Activated T-cell treated with anti-CD3 and anti-CD28 coated beads, Interleukin-2, amount 50 U/mL, for 48 hours (primary cell): ENCODE results near the gene IL12RB1.
"Not testable (repeated sequence)": the region's sequence is repeated elsewhere in the genome, so short reads cannot be mapped to it uniquely, and the experiment has no call there.

Experiments used
- DNase-seq, 2 experiments: peaks; one replicate each; pipeline ENCODE4 v3.0.0-alpha.2; 2020

IL12RB1 gene

GRCh38 chr19:18044825-18045304 lies 41.9 kb downstream of the IL12RB1 start:
- peak; percentile 91 to 92 for DNase-seq

- DNase-seq, result no peak
Measured at GRCh38 chr19:18043676-18044075, 43.1 kb downstream of the IL12RB1 start.

- no peak for DNase-seq
Measured at GRCh38 chr19:18041054-18041453, 45.7 kb downstream of the IL12RB1 start.

DNA sequence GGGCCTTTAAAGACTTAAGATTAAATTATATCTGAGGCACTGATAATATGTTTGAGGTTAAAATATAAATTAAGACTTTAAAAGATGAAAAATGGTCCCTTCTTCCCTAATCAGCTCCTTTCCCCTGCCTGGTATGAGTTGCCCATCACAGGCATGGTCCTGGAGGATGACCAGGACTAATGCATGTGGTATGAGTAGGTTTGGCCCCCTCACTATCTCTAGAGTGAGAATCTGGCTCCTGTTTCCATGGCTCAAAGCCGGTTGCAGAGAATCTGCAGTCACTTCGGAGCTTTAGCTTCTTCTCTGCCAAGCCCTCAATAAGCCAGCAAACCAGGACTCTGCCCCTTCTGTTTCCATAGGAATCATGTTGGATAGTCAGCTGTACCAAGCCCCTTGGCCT lies 54.6 kb downstream of the IL12RB1 start:
- DNase-seq, result not testable (repeated sequence)

DNA sequence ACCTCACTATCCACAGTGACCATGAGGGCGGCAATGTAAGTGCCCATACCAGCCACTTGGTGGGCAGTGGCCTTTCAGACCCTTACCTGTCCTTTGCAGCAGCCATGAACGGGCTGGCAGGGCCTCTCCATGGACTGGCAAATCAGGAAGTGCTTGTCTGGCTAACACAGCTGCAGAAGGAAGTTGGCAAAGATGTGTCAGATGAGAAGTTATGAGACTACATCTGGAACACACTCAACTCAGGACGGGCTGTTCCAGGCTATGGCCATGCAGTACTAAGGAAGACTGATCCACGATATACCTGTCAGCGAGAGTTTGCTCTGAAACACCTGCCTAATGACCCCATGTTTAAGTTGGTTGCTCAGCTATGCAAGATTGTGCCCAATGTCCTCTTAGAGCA lies 55.3 kb downstream of the IL12RB1 start:
- DNase-seq, result not testable (repeated sequence)

- DNase-seq, result no peak
Measured at GRCh38 chr19:18029617-18030338, 57.0 kb downstream of the IL12RB1 start.

DNA sequence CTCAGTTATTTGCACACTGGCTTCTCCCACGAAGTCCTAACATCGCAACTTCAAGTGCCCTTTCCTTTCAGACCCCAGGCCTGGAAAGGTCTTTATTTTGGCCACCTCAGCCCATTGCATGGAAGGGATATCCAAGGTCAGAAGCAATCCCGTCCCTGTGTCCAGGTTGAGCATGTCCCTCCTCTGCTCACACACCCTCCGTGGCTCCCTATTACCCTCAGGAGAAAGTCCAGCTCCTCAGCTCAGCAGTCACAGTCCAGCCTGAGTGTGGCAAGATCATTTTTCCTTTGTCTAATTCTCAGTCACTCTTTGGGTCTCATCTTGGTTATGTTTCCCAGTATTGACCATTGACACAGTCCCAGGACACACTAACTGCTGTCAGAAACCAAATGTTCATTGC lies 59.6 kb downstream of the IL12RB1 start:
- DNase-seq, result no peak

DNA sequence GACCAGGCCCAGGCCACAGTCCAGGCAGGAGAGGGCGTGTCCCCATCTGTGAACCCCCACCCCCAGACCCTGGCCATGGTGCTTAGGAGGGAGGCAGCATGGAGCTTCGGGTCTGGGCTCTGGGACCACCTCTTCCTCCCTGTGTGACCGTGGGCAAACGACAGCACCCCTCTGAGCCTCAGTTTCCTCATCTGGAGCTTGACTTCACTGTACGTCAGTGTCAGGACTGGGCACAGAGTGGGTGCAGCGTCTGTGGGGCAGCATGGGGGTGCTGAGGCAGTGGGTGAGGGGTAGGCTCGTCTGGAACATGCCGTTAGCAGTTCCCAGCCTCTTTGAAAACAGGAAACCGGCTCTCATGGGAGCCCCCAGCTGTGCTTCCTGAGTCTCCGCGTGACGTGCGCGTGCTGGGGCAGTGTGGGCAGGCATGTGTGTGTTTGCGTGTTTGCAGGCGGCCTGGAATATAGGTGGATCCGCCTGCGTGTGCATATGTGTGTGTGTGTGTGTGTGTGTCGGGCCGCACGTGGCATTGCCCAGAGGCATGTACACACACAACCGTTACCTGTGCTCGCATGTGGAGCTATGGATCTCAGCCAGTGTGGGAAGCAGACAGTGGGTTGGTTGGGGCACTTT lies 63.0 kb downstream of the IL12RB1 start:
- peak; percentile 63 to 67 for DNase-seq

GRCh38 chr19:18021121-18021755 lies 65.5 kb downstream of the IL12RB1 start:
- DNase-seq, result peak; percentile 64 to 72

DNA sequence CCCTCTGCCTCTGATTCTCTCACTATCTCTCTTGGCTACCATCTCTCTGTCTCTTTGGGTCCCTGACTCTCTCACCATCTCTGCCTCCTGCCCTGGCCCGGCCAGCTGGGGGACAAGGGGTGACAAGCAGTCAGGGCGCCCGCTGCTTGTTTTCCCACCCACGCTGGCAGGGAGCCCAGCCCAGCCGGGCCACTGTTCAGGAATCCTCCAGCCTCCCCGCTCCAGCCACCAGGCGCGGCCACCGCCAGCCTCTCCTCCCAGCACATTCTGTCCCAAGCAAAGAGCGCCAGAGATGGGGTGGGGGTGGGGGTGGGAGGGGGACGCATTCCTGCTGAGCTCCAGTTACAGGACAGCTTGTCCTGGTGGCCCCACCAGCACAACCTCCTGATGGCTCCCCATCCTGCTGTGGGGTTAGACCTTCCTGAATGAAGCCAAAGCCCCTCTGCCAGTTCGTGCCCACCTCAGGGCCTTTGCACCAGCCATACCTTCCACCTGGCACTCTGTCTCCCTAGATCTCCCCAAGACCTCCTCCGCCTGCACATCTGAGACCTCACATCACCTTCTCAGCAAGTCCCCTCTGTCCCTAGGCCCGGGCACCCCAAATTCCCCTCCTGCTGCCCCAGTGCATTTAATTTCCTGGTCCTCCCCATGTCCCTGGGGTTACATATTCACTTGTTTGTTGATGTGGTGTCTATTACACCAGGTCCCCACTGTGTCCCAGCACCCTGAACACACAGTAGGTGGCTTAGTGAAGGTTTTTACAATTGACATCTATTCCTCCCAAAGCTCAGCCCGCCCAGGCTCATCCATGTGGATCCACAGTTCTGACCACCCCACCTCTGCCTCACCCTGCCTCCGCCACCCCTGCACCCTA lies 66.3 kb downstream of the IL12RB1 start:
- DNase-seq, result no peak

DNA sequence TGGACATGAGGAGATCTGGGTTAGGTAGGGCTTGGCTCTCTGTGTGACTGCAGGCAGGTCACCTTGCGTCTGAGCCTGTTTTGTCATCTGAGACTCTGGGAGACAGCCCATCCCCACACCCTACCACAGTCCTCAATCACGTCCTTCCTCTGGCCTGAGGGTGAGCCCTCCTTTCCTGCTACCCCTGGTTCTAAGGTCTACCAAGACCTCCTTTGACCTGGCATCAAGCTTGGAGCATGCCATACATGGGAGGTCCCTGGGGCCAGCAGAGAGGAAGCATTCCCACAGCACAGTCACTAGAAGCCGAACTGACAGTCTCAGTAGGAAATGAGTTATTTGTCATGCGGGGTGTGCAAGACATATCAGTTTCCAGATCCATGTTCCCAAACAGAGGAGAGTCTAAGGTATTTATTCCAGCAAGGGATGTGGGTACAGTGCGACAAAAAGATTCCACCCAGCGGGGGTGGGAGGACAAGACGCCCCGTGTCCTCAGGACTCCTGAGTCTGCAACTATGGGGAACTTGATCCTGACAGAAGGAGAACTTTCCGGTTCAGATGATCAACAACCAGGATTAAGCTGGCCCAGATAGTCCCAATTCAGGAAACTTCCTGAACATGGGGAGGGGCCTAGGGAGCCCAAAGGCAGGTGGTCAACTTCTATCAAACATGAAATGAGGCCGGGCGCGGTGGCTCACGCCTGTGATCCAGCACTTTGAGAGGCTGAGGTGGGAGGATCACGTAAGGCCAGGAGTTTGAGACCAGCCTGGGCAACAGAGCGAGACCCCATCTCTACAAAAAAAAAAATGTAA lies 69.3 kb downstream of the IL12RB1 start:
- no peak for DNase-seq

DNA sequence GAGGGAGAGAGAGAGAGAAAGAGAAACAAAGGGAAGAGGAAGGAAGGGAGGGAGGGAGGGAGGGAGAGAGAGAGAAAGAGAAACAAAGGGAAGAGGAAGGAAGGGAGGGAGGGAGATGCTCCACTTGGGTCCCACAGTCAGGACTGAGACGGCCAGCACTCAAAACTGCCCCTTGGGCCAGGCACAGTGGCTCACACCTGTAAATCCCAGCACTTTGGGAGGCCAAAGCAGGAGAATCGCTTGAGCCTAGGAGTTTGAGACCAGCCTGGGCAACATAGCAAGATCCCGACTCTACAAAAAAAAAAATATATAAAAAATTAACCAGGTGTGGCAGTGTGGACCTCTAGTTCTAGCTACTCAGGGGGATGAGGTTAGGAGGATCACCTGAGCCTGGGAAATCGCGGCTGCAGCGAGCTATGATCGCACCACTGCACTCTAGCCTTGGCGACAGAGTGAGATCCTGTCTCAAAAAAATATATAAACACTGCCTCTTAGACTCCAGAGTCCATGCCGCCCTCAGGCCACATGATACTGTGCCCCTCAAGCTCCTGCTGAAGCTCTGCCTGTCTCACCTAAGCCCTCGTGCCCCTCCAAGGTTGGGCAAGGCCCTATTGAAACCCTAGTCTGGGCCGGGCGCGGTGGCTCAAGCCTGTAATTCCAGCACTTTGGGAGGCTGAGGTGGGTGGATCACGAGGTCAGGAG lies 70.4 kb downstream of the IL12RB1 start:
- DNase-seq, result no peak

DNA sequence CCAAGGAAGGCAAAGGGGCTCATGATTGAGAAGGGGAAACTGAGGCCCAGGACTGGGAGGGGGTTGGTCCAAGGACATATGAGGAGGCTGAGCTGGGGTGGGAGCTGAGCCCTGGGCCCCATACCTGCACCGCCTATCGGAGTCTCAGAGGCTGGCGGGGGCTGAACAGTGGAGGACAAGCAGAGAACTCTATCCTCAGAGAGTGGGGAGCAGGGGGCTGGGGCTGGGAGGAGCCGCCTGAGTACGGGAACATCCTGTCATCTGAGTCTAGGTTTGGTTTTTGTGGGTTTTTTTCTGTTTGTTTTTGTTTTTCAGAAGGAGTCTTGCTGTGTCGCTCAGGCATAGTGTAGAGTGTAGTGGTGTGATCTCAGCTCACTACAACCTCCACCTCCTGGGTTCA lies 72.5 kb downstream of the IL12RB1 start:
- DNase-seq, result no peak

GRCh38 chr19:18013210-18014111 lies 73.3 kb downstream of the IL12RB1 start:
- no peak for DNase-seq

- no peak for DNase-seq
Measured at GRCh38 chr19:18010149-18010548, 76.6 kb downstream of the IL12RB1 start.

GRCh38 chr19:18009412-18010066 lies 77.2 kb downstream of the IL12RB1 start:
- DNase-seq, result peak in 1 of 2 experiments; percentile 46
